Femur (tissue), 1 donor: ENCODE data around the gene MRGPRG.

Source experiments
- DNase-seq: peaks from one replicate; pipeline ENCODE4 v3.0.0-alpha.2; 2017

The MRGPRG gene

GRCh38 chr11:3194016-3194816, 24.4 kb downstream of the MRGPRG start:
- no peak for DNase-seq

- no peak for DNase-seq
Measured at GRCh38 chr11:3193373-3194015, 25.1 kb downstream of the MRGPRG start.

- DNase-seq: no peak
Measured at GRCh38 chr11:3192511-3193372, 25.9 kb downstream of the MRGPRG start.

DNA sequence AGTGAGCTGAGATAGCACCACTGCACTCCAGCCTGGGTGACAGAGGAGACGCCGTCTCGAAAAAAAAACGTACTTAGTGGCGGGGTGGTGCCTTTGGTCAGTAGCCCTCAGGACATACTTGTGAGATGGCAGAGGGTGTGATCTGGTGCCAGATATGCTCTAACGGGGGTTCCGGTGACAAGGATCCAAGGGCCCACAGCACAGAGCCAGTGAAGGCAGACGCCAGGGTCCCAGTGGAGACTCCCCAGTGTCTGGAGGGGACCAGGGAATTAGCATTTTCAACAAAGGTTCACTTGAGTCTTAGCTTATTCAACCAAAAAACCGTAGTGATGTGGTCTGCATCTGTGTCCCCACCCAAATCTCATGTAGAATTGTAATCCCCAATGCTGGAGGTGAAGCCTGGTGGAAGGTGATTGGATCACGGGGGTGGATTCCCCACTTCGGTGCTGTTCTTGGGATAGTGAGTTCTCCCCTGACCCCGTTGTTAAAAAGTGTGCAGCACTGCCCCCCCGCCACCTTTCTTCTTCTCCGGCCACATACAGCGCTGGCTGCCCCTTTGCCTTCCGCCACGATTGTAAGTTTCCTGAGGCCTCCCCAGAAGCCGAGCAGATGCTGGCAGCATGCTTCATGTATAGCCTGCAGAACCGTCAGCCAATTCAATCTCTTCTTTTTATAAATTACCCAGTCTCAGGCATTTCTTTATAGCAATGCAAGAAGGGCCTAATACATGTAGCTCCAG, 26.9 kb downstream of the MRGPRG start:
- no peak for DNase-seq

DNA sequence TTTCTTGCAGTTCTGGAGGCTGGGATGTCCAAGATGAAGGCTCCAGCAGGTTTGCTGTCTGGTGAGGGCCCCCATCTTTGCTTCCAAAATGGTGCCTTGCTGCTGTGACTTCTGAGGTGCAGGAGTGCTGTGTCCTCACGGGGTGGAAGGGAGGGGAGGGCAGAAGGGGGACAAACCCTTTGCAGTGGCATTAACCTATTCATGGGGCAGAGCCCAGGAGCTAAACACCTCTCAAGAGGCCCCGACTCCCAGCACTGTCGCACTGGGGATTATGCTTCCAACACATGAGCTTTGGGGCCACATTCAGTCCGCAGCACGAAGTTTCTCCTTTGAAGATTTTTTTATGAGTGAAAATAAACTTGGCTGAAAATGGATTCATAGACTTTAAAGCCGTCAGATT, 28.0 kb downstream of the MRGPRG start:
- no peak for DNase-seq

GRCh38 chr11:3189886-3190583, 28.6 kb downstream of the MRGPRG start:
- no peak for DNase-seq

- no peak for DNase-seq
Measured at GRCh38 chr11:3189196-3189843, 29.3 kb downstream of the MRGPRG start.

GRCh38 chr11:3188496-3189195, 30.0 kb downstream of the MRGPRG start:
- no peak for DNase-seq

GRCh38 chr11:3186166-3186953, 32.3 kb downstream of the MRGPRG start:
- no peak for DNase-seq

DNA sequence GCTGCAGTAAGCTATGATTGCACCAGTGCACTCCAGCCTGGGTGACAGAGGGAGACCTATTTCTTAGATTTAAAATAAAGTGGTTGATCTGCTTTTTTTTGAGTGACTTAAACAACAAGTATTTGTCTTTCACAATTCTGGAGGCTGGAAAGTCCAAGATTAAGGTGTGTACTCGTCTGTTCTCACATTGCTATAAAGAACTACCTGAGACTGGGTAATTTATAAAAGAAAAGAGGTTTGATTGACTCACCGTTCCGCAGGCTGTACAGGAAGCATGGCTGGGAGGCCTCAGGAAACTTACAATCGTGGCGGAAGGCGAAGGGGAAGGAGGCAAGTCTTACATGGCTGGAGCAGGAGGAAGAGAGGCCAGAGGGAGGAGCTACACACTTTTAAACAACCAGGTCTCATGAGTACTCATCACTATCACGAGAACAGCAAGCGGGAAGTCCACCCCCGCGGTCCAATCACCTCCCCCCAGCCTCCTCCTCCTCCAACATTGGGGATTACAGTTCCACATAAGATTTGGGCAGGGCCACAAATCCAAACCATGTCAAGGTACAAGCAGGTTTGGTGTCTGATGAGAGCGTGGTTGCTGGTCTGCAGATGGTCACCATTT, 33.8 kb downstream of the MRGPRG start:
- no peak for DNase-seq

DNA sequence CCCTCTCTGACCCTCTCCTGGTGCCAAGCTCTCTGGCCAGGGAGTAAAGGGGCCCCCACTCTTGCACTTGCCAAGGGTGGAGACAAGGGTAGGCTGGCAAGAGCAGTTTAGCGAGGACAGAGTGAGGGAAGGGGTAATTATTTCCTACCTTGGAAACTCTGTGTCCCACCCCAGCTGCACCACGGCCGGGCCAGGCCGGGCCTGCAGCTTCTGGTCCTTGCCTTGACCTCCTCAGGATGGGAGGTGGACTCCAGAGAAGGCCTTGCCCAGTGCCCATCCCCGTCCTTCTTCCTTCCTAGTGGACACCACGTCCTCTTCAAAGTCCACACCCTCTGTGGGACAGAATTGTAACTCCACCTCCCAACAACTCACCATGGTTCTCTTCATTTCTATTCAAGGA, 35.1 kb downstream of the MRGPRG start:
- no peak for DNase-seq

- DNase-seq: no peak
Measured at GRCh38 chr11:3182462-3182852, 36.2 kb downstream of the MRGPRG start.

DNA sequence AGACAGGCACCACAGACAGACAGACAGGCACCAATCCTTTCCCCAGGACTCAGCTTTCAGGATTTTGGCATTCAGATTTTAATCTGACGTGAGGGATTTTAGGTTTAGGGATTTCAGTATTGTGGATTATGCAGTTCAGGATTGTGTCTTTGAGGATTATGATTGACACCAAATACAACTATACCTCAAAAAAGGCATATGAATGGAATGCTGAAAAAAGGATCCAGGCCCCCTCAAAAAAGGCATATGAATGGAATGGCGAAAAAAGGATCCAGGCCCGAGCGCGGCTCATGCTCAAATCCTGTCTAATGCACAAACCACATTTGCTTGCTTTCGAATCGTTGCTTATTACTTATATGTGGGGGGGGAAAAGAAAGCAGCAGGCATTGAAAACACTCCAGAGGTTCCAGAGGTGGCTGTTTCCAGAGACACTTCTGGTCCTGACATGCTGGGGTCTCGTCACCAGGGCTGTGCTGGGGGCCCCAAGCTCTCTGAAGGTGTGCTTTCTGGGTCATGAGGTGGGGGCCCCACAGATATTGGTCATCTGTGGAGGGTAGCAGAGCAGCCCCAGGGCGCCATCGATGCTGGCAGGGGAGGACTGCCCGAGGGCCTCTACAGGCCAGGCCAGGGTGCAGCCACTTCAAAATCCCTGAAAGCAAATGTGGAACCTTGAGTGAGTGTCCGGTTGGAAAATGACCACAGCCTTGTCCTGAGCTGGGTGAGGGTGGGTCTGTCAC, 36.7 kb downstream of the MRGPRG start:
- DNase-seq: no peak

DNA sequence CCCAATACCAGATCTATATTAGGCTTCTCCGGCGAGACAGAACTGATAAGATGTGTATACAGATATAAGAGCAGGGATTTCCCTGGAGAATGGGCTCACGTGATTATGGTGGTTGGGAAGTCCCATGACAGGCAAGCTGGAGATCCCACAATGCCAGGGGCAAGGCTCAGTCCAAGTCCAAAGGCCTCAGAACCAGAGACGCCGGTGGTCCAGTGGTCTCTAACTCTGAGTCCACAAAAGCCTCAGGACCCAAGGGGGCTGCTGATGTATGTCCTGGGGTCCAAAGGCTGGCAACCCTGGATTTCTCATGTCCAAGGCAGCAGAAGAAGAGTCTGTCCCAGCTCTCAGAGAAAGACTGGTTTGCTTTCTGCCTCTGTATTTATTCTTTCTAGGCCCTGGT, 37.7 kb downstream of the MRGPRG start:
- no peak for DNase-seq

DNA sequence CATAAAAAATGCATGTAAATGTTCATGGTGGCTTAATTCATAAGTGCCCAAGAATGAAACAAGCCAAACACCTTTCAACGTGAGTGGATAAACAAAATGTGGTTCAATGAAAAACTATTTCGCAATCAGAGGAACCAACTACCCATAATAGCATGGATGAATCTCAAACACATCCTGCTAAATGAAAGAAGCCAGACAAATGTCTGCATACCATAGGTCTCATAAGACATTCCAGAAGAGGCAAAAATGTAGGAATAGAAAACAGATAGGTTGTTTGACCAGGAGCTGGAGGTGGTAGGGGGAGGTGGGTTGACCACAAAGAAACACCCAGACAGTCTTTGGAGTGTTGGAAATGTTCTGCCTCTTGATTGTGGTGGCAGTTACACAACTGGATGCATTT, 40.3 kb downstream of the MRGPRG start:
- no peak for DNase-seq

DNA sequence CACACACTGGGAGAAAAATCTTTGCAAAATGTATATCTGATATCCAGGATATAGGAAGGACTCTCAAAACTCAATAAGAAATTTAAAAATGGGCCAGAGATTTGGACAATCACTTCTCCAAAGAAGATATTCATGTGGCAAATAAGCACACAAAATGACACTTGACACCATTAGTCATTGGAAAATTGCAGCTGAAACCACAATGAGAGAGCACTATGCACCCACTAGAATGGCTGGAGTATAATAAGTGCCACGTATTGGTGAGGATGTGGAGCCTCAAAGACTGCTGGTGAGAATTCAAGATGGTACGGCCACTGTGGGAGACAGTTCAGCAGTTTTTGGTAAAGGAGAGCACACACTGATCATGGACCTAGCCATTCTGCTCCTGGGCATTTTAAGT, 40.7 kb downstream of the MRGPRG start:
- DNase-seq: no peak

- no peak for DNase-seq
Measured at GRCh38 chr11:3176487-3176886, 42.1 kb downstream of the MRGPRG start.

DNA sequence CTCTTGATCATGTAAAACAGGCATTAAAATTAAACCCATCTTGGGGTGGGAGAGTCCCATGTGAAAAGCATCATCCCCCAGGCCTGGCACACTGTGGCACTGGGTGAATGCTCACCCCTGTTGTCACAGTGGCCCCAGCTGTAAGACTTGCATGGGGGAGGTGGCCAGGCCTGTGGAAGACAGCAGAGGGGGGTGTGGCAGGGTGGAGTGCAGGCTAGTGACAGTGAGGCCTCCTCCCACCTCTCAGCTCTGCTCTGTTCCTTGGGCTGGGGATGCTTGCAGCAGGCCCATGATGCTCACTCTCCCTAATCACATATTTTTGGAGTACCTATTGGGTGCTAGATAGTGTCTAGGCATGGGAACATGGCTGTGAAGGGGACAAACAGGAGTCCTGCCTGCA, 43.4 kb downstream of the MRGPRG start:
- no peak for DNase-seq

DNA sequence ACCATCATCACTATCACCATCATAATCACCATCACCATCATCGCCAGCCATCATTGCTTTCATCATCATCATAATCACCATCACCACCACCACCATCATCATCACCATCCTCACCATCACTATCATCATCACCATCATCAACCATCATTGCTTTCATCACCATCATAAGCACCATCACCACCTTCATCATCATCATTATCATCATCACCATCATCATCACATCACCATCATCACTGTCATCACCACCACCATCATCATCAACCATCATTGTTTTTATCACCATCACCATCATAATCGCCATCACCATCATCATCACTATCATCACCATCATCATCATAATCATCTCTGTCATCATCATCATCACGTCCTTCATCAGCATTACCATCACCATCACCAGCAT, 44.2 kb downstream of the MRGPRG start:
- DNase-seq: no peak
